GM12878 (cell line): ENCODE data around the gene COPS6. TPM values are rescaled to one million over a fixed set of nuclear protein-coding genes. Genes with fewer than 3 reads are reported as not detected.
A peak's percentile ranks its signal among the peaks of the same experiment; 100 is the strongest.

ENCODE experiments used
- ATAC-seq: fragments of 200-7000 bp; cut with Tn5 transposase; 3 replicates; pipeline ENCODE4 v1.9.1; 2020; ENCODE audit warnings: mild to moderate bottlenecking, moderate library complexity
- BruUV-seq: library from RNA; stranded (reverse); fragments of 400-500 nt; replicated peaks from 2 replicates; lab custom pipeline; 2021; lab: Mats Ljungman, UMichigan
- CTCF ChIA-PET: fragments of 300-600 bp; sonication (Branson Sonifier 250); formaldehyde crosslinking; extraction: SDS; loops from one replicate; lab custom pipeline; 2021; ENCODE audit warnings: inconsistent platforms; lab: Yijun Ruan, JAX
- POLR2A ChIA-PET: fragments of 350-600 bp; formaldehyde crosslinking; extraction: SDS; loops from one replicate; lab custom pipeline; 2021; ENCODE audit warnings: inconsistent platforms; lab: Charles Lee
- RAD21 ChIA-PET: fragments of 300-600 bp; sonication (Branson Sonifier 250); formaldehyde crosslinking; loops from one replicate; lab custom pipeline; 2023; ENCODE audit warnings: antibody characterized with exemption; ENCODE audit not compliant: unreplicated experiment; lab: Charles Lee
- SMC1A ChIA-PET: fragments of 300-600 bp; sonication (Branson Sonifier 250); formaldehyde crosslinking; loops from one replicate; lab custom pipeline; 2023; ENCODE audit not compliant: unreplicated experiment, uncharacterized antibody; lab: Charles Lee
- DNase-seq: peaks from one replicate; pipeline ENCODE4 v3.0.0-alpha.2; 2011; ENCODE audit warnings: low read depth, low spot score
- FAIRE-seq: peaks from 3 replicates; lab custom pipeline; 2011; peaks lifted over from hg19 to GRCh38; lab: Jason Lieb, UNC
- H2AFZ ChIP-seq: 2 replicates; pipeline ENCODE4 v1.6.0; 2011; ENCODE audit warnings: low read depth, low read length, control low read depth; ENCODE audit not compliant: control insufficient read depth
- H3K27ac ChIP-seq: 2 replicates; pipeline ENCODE4 v1.5.1; 2011; ENCODE audit warnings: control low read depth; ENCODE audit not compliant: control insufficient read depth, insufficient read depth
- H3K27me3 ChIP-seq, 2 experiments: replicated peaks in 1 of 2; 2 replicates each; pipeline versions ENCODE4 v1.6.0 to v1.6.1; 2011; ENCODE audit warnings: low read length in 1 of 2; ENCODE audit not compliant: control insufficient read depth in 2 of 2, insufficient read depth in 2 of 2
- H3K36me3 ChIP-seq, 2 experiments: 2 replicates each; pipeline ENCODE4 v1.5.1; 2011; ENCODE audit warnings: low read length in 1 of 2; ENCODE audit not compliant: control insufficient read depth in 2 of 2, insufficient read depth in 2 of 2
- H3K4me1 ChIP-seq: 2 replicates; pipeline ENCODE4 v1.6.1; 2011; ENCODE audit warnings: mild to moderate bottlenecking, low read length, moderate library complexity, mixed read lengths; ENCODE audit not compliant: control insufficient read depth, insufficient read depth
- H3K4me2 ChIP-seq: 2 replicates; pipeline ENCODE4 v1.6.0; 2011; ENCODE audit warnings: control low read depth; ENCODE audit not compliant: control insufficient read depth, insufficient read depth
- H3K4me3 ChIP-seq: fragments of 200-600 bp; sonication (generic); 2 replicates; pipeline ENCODE4 v1.5.1; 2016
- H3K79me2 ChIP-seq: 2 replicates; pipeline ENCODE4 v1.6.0; 2011; ENCODE audit warnings: low read length; ENCODE audit not compliant: control insufficient read depth, insufficient read depth
- H3K9ac ChIP-seq: 2 replicates; pipeline ENCODE4 v1.8.0; 2011; ENCODE audit warnings: low read length, control low read depth, mixed read lengths; ENCODE audit not compliant: control insufficient read depth, insufficient read depth
- H3K9me3 ChIP-seq: replicated peaks from 3 replicates; pipeline ENCODE4 v1.5.1; 2011; ENCODE audit warnings: mild to moderate bottlenecking, low read length; ENCODE audit not compliant: control insufficient read depth, insufficient read depth
- H4K20me1 ChIP-seq: 2 replicates; pipeline ENCODE4 v1.6.0; 2011; ENCODE audit not compliant: control insufficient read depth, insufficient read depth
- BMI1 ChIP-seq: fragments of 450-650 bp; IDR thresholded peaks from 2 replicates; pipeline ENCODE4 v1.6.1; 2016; ENCODE audit warnings: mild to moderate bottlenecking, moderate library complexity, borderline replicate concordance
- BRCA1 ChIP-seq: IDR thresholded peaks from 2 replicates; pipeline ENCODE4 v1.6.1; 2011; ENCODE audit warnings: low read depth, low read length, improper control_type of control experiment
- CTCF ChIP-seq, 3 experiments: IDR thresholded peaks in 2 of 3; conservative IDR thresholded peaks in 1 of 3; 2 replicates each; pipeline ENCODE4 v1.5.1; 2011; ENCODE audit warnings: low read depth in 3 of 3, low read length in 3 of 3, mild to moderate bottlenecking in 3 of 3, control low read depth in 2 of 3, moderate library complexity in 2 of 3, inconsistent platforms in 1 of 3, mixed read lengths in 1 of 3; ENCODE audit not compliant: control insufficient read depth in 2 of 3, insufficient read depth in 1 of 3; ENCODE audit errors: extremely low read depth in 1 of 3
- GABPA ChIP-seq: IDR thresholded peaks from 2 replicates; pipeline ENCODE4 v1.6.1; 2014; ENCODE audit warnings: antibody characterized with exemption, low read depth, mild to moderate bottlenecking, inconsistent platforms
- HCFC1 ChIP-seq: fragments of 150-350 bp; IDR thresholded peaks from 2 replicates; pipeline ENCODE4 v1.6.1; 2014; ENCODE audit warnings: low read length
- KAT2A ChIP-seq: conservative IDR thresholded peaks from 2 replicates; pipeline ENCODE4 v1.6.1; 2011; ENCODE audit warnings: low read depth, low read length; ENCODE audit not compliant: control insufficient read depth
- LARP7 ChIP-seq: fragments of 450-650 bp; IDR thresholded peaks from 2 replicates; pipeline ENCODE4 v1.6.1; 2017; ENCODE audit warnings: mild to moderate bottlenecking
- MEF2B ChIP-seq: fragments of 450-650 bp; IDR thresholded peaks from 2 replicates; pipeline ENCODE4 v1.6.1; 2018; ENCODE audit warnings: mild to moderate bottlenecking, moderate library complexity; ENCODE audit not compliant: partially characterized antibody, poor library complexity, severe bottlenecking
- PAX5 ChIP-seq: IDR thresholded peaks from 2 replicates; pipeline ENCODE4 v1.6.1; 2011; ENCODE audit warnings: low read depth, low read length, borderline replicate concordance
- POU2F2 ChIP-seq: IDR thresholded peaks from 3 replicates; pipeline ENCODE4 v1.6.1; 2011; ENCODE audit warnings: low read depth, mild to moderate bottlenecking, low read length, borderline replicate concordance
- SREBF2 ChIP-seq: IDR thresholded peaks from 2 replicates; pipeline ENCODE4 v1.6.1; 2012; ENCODE audit warnings: mild to moderate bottlenecking, low read length
- TCF12 ChIP-seq: IDR thresholded peaks from 2 replicates; pipeline ENCODE4 v1.6.1; 2011; ENCODE audit warnings: low read depth, mild to moderate bottlenecking, low read length
- TCF7 ChIP-seq: IDR thresholded peaks from 2 replicates; pipeline ENCODE4 v1.6.1; 2014; ENCODE audit warnings: antibody characterized with exemption, borderline replicate concordance
- USF1 ChIP-seq: IDR thresholded peaks from 2 replicates; pipeline ENCODE4 v1.6.1; 2011; ENCODE audit warnings: borderline replicate concordance, low read depth, mild to moderate bottlenecking, moderate library complexity, mixed read lengths, low read length; ENCODE audit not compliant: insufficient read depth; ENCODE audit errors: extremely low read length
- WGBS: methylation state at CpG from one replicate; pipeline ENCODE4 v1.1.6; 2016; ENCODE audit warnings: low lambda C conversion rate; ENCODE audit not compliant: insufficient replicate concordance, insufficient coverage; ENCODE audit errors: missing lambda C conversion rate; 5-methylcytosine and 5-hydroxymethylcytosine counted together
- in situ Hi-C: fragments of 300-500 bp; cut with MboI; formaldehyde crosslinking; loops from 9 replicates; pipeline ENCODE4 v1.14.3; 2018; ENCODE audit warnings: mixed read lengths
- intact Hi-C: fragments of 100-400 bp; cut with micrococcal nuclease; formaldehyde crosslinking; loops from one replicate; pipeline ENCODE4 v1.14.2; 2022; ENCODE audit not compliant: unreplicated experiment
- polyA plus RNA-seq, 11 experiments: library from polyadenylated mRNA; depleted of rRNA in 4 of 11; unstranded in 6 of 11; stranded (reverse) in 5 of 11; fragments of >200 nt; fragmentation: Nextera tagmentation in 4 of 11; fragmentation: Illumina TruSeq in 1 of 11; extraction: Ambion mirVana in 4 of 11; extraction: Trizol in 1 of 11; gene quantifications; 1 replicate in 1 of 11; 2 replicates in 10 of 11; pipeline versions ENCODE4 v1.2.1 to v1.2.3, GENCODE V29; 2011 to 2016; ENCODE audit warnings: inconsistent platforms in 2 of 11, missing spikeins in 2 of 11, low read depth in 1 of 11
- total RNA-seq, 4 experiments: library from RNA; depleted of rRNA in 3 of 4; stranded (reverse); fragments of >200 nt in 3 of 4; fragmentation: Illumina TruSeq in 1 of 4; extraction: Trizol in 1 of 4; gene quantifications; 2 replicates each; pipeline versions ENCODE4 v1.2.1 to v1.2.3, GENCODE V29; 2013 to 2021

COPS6 gene
- total and polyA plus RNA-seq, 10 of the 15 experiments (the other 5 are each of a cell fraction or from before 2014, with no cell fraction given) = 28.5 to 182 (median 81.5) TPM

- H3K36me3 ChIP-seq = no peaks in the 10 kb centered on the region
- ChIA-PET SMC1A (no interaction called here), CTCF (interaction anchor here (0.6 to 1.3 kb wide), 4 partner anchors 19 to 76 kb away, joined by 3 to 5 read pairs (median 4); no protein-coding TSS in a partner anchor), POLR2A (interaction anchor here (0.6 to 0.7 kb wide), 3 partner anchors 9 to 827 kb away, joined by 3 to 7 read pairs (median 6); no protein-coding TSS in a partner anchor), RAD21 (no interaction called here)
- H3K4me1 ChIP-seq = no peaks in the 10 kb centered on the region
- in situ Hi-C loops = no loop called here
- peak; percentile 51 for ATAC-seq
- peak; percentile 11 for DNase-seq
- TF ChIP-seq LARP7 = no peak
- TF ChIP-seq USF1 = no peak
- TF ChIP-seq SREBF2 = no peak
- TF ChIP-seq TCF12 = no peak
- no peak for TF ChIP-seq BRCA1
- no peak for TF ChIP-seq GABPA
- no peak for TF ChIP-seq HCFC1
- peak; percentile 16 to 36 (median 22); a peak in 3 of 6 replicates for TF ChIP-seq CTCF (IDR thresholded peaks at IDR 0.05 in 2 of 3, conservative IDR thresholded peaks at IDR 0.05 in 1 of 3; ENCODE audit: control insufficient read depth in 2 of 3, extremely low read depth in 1 of 3, insufficient read depth in 1 of 3, low read depth in 3 of 3, low read length in 3 of 3)
- TF ChIP-seq POU2F2 = no peak
- TF ChIP-seq BMI1 = no peak
- TF ChIP-seq TCF7 = no peak
- peak; percentile 49; the same call in 1 of the 2 replicates for TF ChIP-seq PAX5
- TF ChIP-seq MEF2B = no peak
- no peak for TF ChIP-seq KAT2A
- intact Hi-C loops = loop anchor here (5.0 kb wide), 1 partner anchor 127 kb away; the partner anchor contains the start of gene TRIM4
- FAIRE-seq = no peak
- no peak overlapping the region for H3K4me3 ChIP-seq
- no peaks in the 10 kb centered on the region for H3K27me3 ChIP-seq
- no peaks in the 10 kb centered on the region for H4K20me1 ChIP-seq
- no peaks in the 10 kb centered on the region for H3K79me2 ChIP-seq
- H2AFZ ChIP-seq = no peak overlapping the region
- H3K27ac ChIP-seq = no peak overlapping the region
- WGBS = 21% methylated on average over 6 of the region's 6 CpGs
- H3K4me2 ChIP-seq = no peak overlapping the region
- no peak overlapping the region for H3K9ac ChIP-seq
- no peaks in the 10 kb centered on the region; the same call in 2 of the 3 replicates for H3K9me3 ChIP-seq
- no TSS peak for BruUV-seq
Observed at GRCh38 chr7:100044718-100045117, 44.1 kb upstream of the COPS6 start.
